Parathyroid adenoma (tissue), 2 donors: ENCODE data around the gene NPVF.

Experiments
- H2AFZ ChIP-seq: fragments of 300-600 bp; sonication (generic); one replicate; pipeline ENCODE4 v1.7.0; 2017; ENCODE audit warnings: antibody characterized with exemption, mild to moderate bottlenecking
- H3K27ac ChIP-seq: fragments of 300-600 bp; sonication (generic); one replicate; pipeline ENCODE4 v1.7.0; 2017
- H3K27me3 ChIP-seq: fragments of 300-600 bp; sonication (generic); one replicate; pipeline ENCODE4 v1.7.0; 2017; ENCODE audit warnings: low read length; ENCODE audit not compliant: control insufficient read depth, insufficient read depth
- H3K36me3 ChIP-seq: fragments of 300-600 bp; sonication (generic); one replicate; pipeline ENCODE4 v1.7.0; 2017; ENCODE audit warnings: low read length; ENCODE audit not compliant: control insufficient read depth, insufficient read depth
- H3K4me1 ChIP-seq: fragments of 300-600 bp; sonication (generic); one replicate; pipeline ENCODE4 v1.7.0; 2017; ENCODE audit warnings: control low read depth
- H3K4me2 ChIP-seq: fragments of 300-600 bp; sonication (generic); one replicate; pipeline ENCODE4 v1.7.0; 2017; ENCODE audit warnings: low read length
- H3K4me3 ChIP-seq: fragments of 300-600 bp; sonication (generic); one replicate; pipeline ENCODE4 v1.7.0; 2017; ENCODE audit warnings: low read depth, low read length
- H3K79me2 ChIP-seq: fragments of 300-600 bp; sonication (generic); one replicate; pipeline ENCODE4 v1.7.0; 2017; ENCODE audit warnings: control low read depth
- H3K9ac ChIP-seq: fragments of 300-600 bp; sonication (generic); one replicate; pipeline ENCODE4 v1.7.0; 2017; ENCODE audit warnings: mild to moderate bottlenecking
- H3K9me3 ChIP-seq: fragments of 300-600 bp; sonication (generic); one replicate; pipeline ENCODE4 v1.7.0; 2017; ENCODE audit warnings: low read length; ENCODE audit not compliant: control insufficient read depth
- CTCF ChIP-seq: fragments of 300-600 bp; sonication (generic); IDR thresholded peaks from one replicate; pipeline ENCODE4 v1.7.0; 2017; ENCODE audit warnings: antibody characterized with exemption, mild to moderate bottlenecking
- donor health status: primary hyperparathyroidism.

Gene NPVF

GRCh38 chr7:25244254-25245033, 16.2 kb upstream of the NPVF start:
- H3K4me1 ChIP-seq, result no peaks in the 10 kb centered on the region
- H3K4me3 ChIP-seq, result no peak overlapping the region
- H3K27ac ChIP-seq, result no peak overlapping the region
- H3K9ac ChIP-seq, result no peak overlapping the region
- TF ChIP-seq CTCF, result no peak
- no peaks in the 10 kb centered on the region for H3K27me3 ChIP-seq
- H2AFZ ChIP-seq, result no peak overlapping the region
- H3K79me2 ChIP-seq, result no peaks in the 10 kb centered on the region
- H3K9me3 ChIP-seq, result no peaks in the 10 kb centered on the region
- H3K4me2 ChIP-seq, result no peak overlapping the region
- no peaks in the 10 kb centered on the region for H3K36me3 ChIP-seq

- H3K27me3 ChIP-seq, result no peaks in the 10 kb centered on the region
- H2AFZ ChIP-seq, result no peak overlapping the region
- H3K4me3 ChIP-seq, result no peak overlapping the region
- no peaks in the 10 kb centered on the region for H3K9me3 ChIP-seq
- no peak overlapping the region for H3K9ac ChIP-seq
- H3K27ac ChIP-seq, result no peak overlapping the region
- H3K4me2 ChIP-seq, result no peak overlapping the region
- TF ChIP-seq CTCF, result no peak
- H3K36me3 ChIP-seq, result no peaks in the 10 kb centered on the region
- H3K79me2 ChIP-seq, result no peaks in the 10 kb centered on the region
- no peaks in the 10 kb centered on the region for H3K4me1 ChIP-seq
Measured at GRCh38 chr7:25242678-25243077, 14.4 kb upstream of the NPVF start.

GRCh38 chr7:25240896-25241295, 12.6 kb upstream of the NPVF start:
- no peak overlapping the region for H2AFZ ChIP-seq
- no peak for TF ChIP-seq CTCF
- H3K4me1 ChIP-seq, result no peaks in the 10 kb centered on the region
- no peak overlapping the region for H3K27ac ChIP-seq
- H3K9ac ChIP-seq, result no peak overlapping the region
- no peaks in the 10 kb centered on the region for H3K9me3 ChIP-seq
- H3K4me3 ChIP-seq, result no peak overlapping the region
- no peaks in the 10 kb centered on the region for H3K79me2 ChIP-seq
- no peak overlapping the region for H3K4me2 ChIP-seq
- H3K36me3 ChIP-seq, result no peaks in the 10 kb centered on the region
- H3K27me3 ChIP-seq, result no peaks in the 10 kb centered on the region

- no peak for TF ChIP-seq CTCF
- Histone ChIP-seq H3K9ac (no peak overlapping the region), H3K9me3 (no peaks in the 10 kb centered on the region), H3K4me3 (no peak overlapping the region), H2AFZ (no peak overlapping the region), H3K4me2 (no peak overlapping the region), H3K79me2 (no peaks in the 10 kb centered on the region), H3K27me3 (no peaks in the 10 kb centered on the region), H3K27ac (no peak overlapping the region), H3K4me1 (no peaks in the 10 kb centered on the region), H3K36me3 (no peaks in the 10 kb centered on the region)
Measured at GRCh38 chr7:25240340-25240739, 12.1 kb upstream of the NPVF start.

GRCh38 chr7:25239888-25240287, 11.6 kb upstream of the NPVF start:
- Histone ChIP-seq H3K36me3 (no peaks in the 10 kb centered on the region), H3K9ac (no peak overlapping the region), H2AFZ (no peak overlapping the region), H3K4me3 (no peak overlapping the region), H3K27me3 (no peaks in the 10 kb centered on the region), H3K79me2 (no peaks in the 10 kb centered on the region), H3K27ac (no peak overlapping the region), H3K9me3 (no peaks in the 10 kb centered on the region), H3K4me1 (no peaks in the 10 kb centered on the region), H3K4me2 (no peak overlapping the region)
- no peak for TF ChIP-seq CTCF
